HEK293 (cell line): ENCODE measurements around the gene DSCAM.

Experiments
- CTCF ChIA-PET: fragments of 350-600 bp; formaldehyde crosslinking; extraction: SDS; loops from one replicate; lab custom pipeline; 2021; ENCODE audit warnings: antibody characterized with exemption; lab: Yijun Ruan, JAX
- POLR2A ChIA-PET: fragments of 300-600 bp; formaldehyde crosslinking; extraction: SDS; loops from one replicate; lab custom pipeline; 2020; ENCODE audit warnings: antibody characterized with exemption, inconsistent platforms; lab: Yijun Ruan, JAX
- H3K27ac ChIP-seq: fragments of 200-500 bp; sonication (Bioruptor generic); 2 replicates; pipeline ENCODE4 v1.5.1; 2014; ENCODE audit warnings: low read depth, low read length, control low read depth, inconsistent platforms; ENCODE audit errors: extremely low read depth
- H3K36me3 ChIP-seq, 2 experiments: fragments of 200-500 bp in 1 of 2; sonication (Bioruptor generic) in 1 of 2; 1 replicate in 1 of 2; 2 replicates in 1 of 2; pipeline ENCODE4 v1.5.1; 2014 to 2017; ENCODE audit warnings: inconsistent platforms in 2 of 2, low read length in 2 of 2; ENCODE audit not compliant: control insufficient read depth in 2 of 2, insufficient read depth in 1 of 2
- H3K4me1 ChIP-seq: fragments of 200-500 bp; sonication (Bioruptor generic); 2 replicates; pipeline ENCODE4 v1.5.1; 2014; ENCODE audit warnings: mild to moderate bottlenecking, low read length, inconsistent platforms; ENCODE audit not compliant: control insufficient read depth, insufficient read depth
- H3K4me3 ChIP-seq: 2 replicates; pipeline ENCODE4 v1.5.1; 2011; ENCODE audit warnings: low read depth, mild to moderate bottlenecking, control low read depth, low read length, moderate library complexity
- H3K9me3 ChIP-seq: fragments of 200-500 bp; sonication (Bioruptor generic); 2 replicates; pipeline ENCODE4 v1.5.1; 2014; ENCODE audit warnings: low read depth, low read length, inconsistent platforms; ENCODE audit not compliant: control insufficient read depth, insufficient read depth
- ATF2 ChIP-seq: fragments of 450-650 bp; formaldehyde crosslinking; IDR thresholded peaks from 2 replicates; pipeline ENCODE4 v1.5.1; 2016; ENCODE audit warnings: missing biosample characterization, missing genetic modification characterization, low read depth
- CTCF ChIP-seq: fragments of 450-650 bp; formaldehyde crosslinking; IDR thresholded peaks from 2 replicates; pipeline ENCODE4 v1.5.1; 2016; ENCODE audit warnings: missing biosample characterization, missing genetic modification characterization
- INSM2 ChIP-seq: fragments of 450-650 bp; formaldehyde crosslinking; IDR thresholded peaks from 2 replicates; pipeline ENCODE4 v1.5.1; 2016; ENCODE audit warnings: missing biosample characterization, missing genetic modification characterization
- SALL2 ChIP-seq: fragments of 450-650 bp; formaldehyde crosslinking; IDR thresholded peaks from 2 replicates; pipeline ENCODE4 v1.5.0; 2017; ENCODE audit warnings: missing biosample characterization, mild to moderate bottlenecking, missing genetic modification characterization, borderline replicate concordance
- SCRT2 ChIP-seq: fragments of 450-650 bp; formaldehyde crosslinking; IDR thresholded peaks from 2 replicates; pipeline ENCODE4 v1.5.1; 2016; ENCODE audit warnings: missing biosample characterization, missing genetic modification characterization
- SP2 ChIP-seq: fragments of 450-650 bp; formaldehyde crosslinking; IDR thresholded peaks from 2 replicates; pipeline ENCODE4 v1.5.1; 2016; ENCODE audit warnings: missing biosample characterization, missing genetic modification characterization
- YY2 ChIP-seq: fragments of 450-650 bp; formaldehyde crosslinking; IDR thresholded peaks from 2 replicates; pipeline ENCODE4 v1.5.1; 2016; ENCODE audit warnings: missing biosample characterization, missing genetic modification characterization
- ZBTB21 ChIP-seq: fragments of 450-650 bp; formaldehyde crosslinking; IDR thresholded peaks from 2 replicates; pipeline ENCODE4 v1.5.1; 2017; ENCODE audit warnings: missing biosample characterization, missing genetic modification characterization
- ZBTB6 ChIP-seq: fragments of 450-650 bp; formaldehyde crosslinking; IDR thresholded peaks from 2 replicates; pipeline ENCODE4 v1.5.1; 2017; ENCODE audit warnings: missing biosample characterization, missing genetic modification characterization
- ZNF157 ChIP-seq: fragments of 450-650 bp; formaldehyde crosslinking; IDR thresholded peaks from 2 replicates; pipeline ENCODE4 v1.5.1; 2016; ENCODE audit warnings: missing biosample characterization, missing genetic modification characterization
- ZNF366 ChIP-seq: fragments of 450-650 bp; formaldehyde crosslinking; conservative IDR thresholded peaks from 2 replicates; pipeline ENCODE4 v1.5.1; 2016; ENCODE audit warnings: missing biosample characterization, missing genetic modification characterization
- ZNF621 ChIP-seq: fragments of 450-650 bp; formaldehyde crosslinking; IDR thresholded peaks from 2 replicates; pipeline ENCODE4 v1.5.1; 2017; ENCODE audit warnings: missing biosample characterization, missing genetic modification characterization
- ZNF626 ChIP-seq: fragments of 450-650 bp; sonication (Bioruptor Pico); formaldehyde crosslinking; IDR thresholded peaks from 2 replicates; pipeline ENCODE4 v1.5.1; 2018; ENCODE audit warnings: missing biosample characterization, missing genetic modification characterization, inconsistent platforms
- ZNF660 ChIP-seq: fragments of 450-650 bp; IDR thresholded peaks from 2 replicates; pipeline ENCODE4 v1.5.1; 2018; ENCODE audit warnings: missing biosample characterization, mild to moderate bottlenecking, missing genetic modification characterization
- ZNF792 ChIP-seq: fragments of 450-650 bp; formaldehyde crosslinking; IDR thresholded peaks from 2 replicates; pipeline ENCODE4 v1.5.1; 2016; ENCODE audit warnings: missing biosample characterization, missing genetic modification characterization

The DSCAM gene

GRCh38 chr21:40850071-40850470 lies 3.1 kb upstream of the DSCAM start:
- H3K36me3 ChIP-seq, result no peaks in the 10 kb centered on the region
- peaks cover 2% of the 10 kb centered on the region; the same call in 1 of the 2 replicates for H3K4me1 ChIP-seq
- ChIA-PET CTCF (no interaction called here), POLR2A (no interaction called here)
- TF ChIP-seq SCRT2 (tag by site-specific recombination) (peak; percentile 56; the same call in 1 of the 2 replicates), ATF2 (tag by site-specific recombination) (peak; percentile 26; the same call in 1 of the 2 replicates), ZBTB21 (peak; percentile 52), ZNF621 (tag by site-specific recombination) (no peak), ZNF366 (tag by site-specific recombination) (0 out of 2 replicates have a peak, but pooled peaks have one; percentile 24)
- H3K9me3 ChIP-seq, result no peaks in the 10 kb centered on the region
- no peak overlapping the region for H3K27ac ChIP-seq
- H3K4me3 ChIP-seq, result no peak overlapping the region

- no peak overlapping the region for H3K27ac ChIP-seq
- CTCF ChIA-PET, result interaction anchor here (0.8 to 0.9 kb wide), 2 partner anchors 8 to 1417 kb away, joined by 3 read pairs; no protein-coding TSS in a partner anchor
- H3K36me3 ChIP-seq, result no peaks in the 10 kb centered on the region
- POLR2A ChIA-PET, result no interaction called here
- TF ChIP-seq ZNF157 (tag by site-specific recombination) (no peak), ZNF660 (tag by site-specific recombination) (no peak), SP2 (tag by site-specific recombination) (no peak), ZBTB21 (no peak), INSM2 (tag by site-specific recombination) (no peak), SALL2 (tag by site-specific recombination) (no peak), YY2 (tag by site-specific recombination) (no peak), ZBTB6 (tag by site-specific recombination) (no peak), ZNF792 (tag by site-specific recombination) (no peak), ZNF626 (tag by site-specific recombination) (no peak)
- no peaks in the 10 kb centered on the region for H3K9me3 ChIP-seq
- H3K4me3 ChIP-seq, result no peak overlapping the region
- peaks cover 2% of the 10 kb centered on the region; the same call in 1 of the 2 replicates for H3K4me1 ChIP-seq
Observed at GRCh38 chr21:40847951-40848350, 993 bp upstream of the DSCAM start.

- Histone ChIP-seq H3K36me3 (no peaks in the 10 kb centered on the region), H3K4me3 (no peak overlapping the region), H3K9me3 (no peaks in the 10 kb centered on the region), H3K4me1 (peaks cover 4% of the 10 kb centered on the region; the same call in 1 of the 2 replicates), H3K27ac (no peak overlapping the region)
- CTCF ChIA-PET, result no interaction called here
- POLR2A ChIA-PET, result interaction anchor here (0.7 kb wide), 1 partner anchor 22 kb away, joined by 3 read pairs; no protein-coding TSS in a partner anchor
- TF ChIP-seq CTCF (tag by site-specific recombination), result no peak
Observed at GRCh38 chr21:40846103-40846502, 855 bp downstream of the DSCAM start.
